Liver (tissue), 3 donors: ENCODE data around the gene TFB2M.

Experiments used
- ATF3 ChIP-seq: IDR thresholded peaks from 2 replicates; pipeline ENCODE4 v1.6.1; 2016; ENCODE audit warnings: antibody characterized with exemption
- EGR1 ChIP-seq, 2 donors: IDR thresholded peaks; 2 replicates each; pipeline ENCODE4 v1.6.1; 2016 to 2018; ENCODE audit warnings: antibody characterized with exemption in 2 of 2, low read depth in 2 of 2
- FOXA1 ChIP-seq: IDR thresholded peaks from 2 replicates; pipeline ENCODE4 v1.6.1; 2016; ENCODE audit warnings: antibody characterized with exemption
- GABPA ChIP-seq, 2 donors: IDR thresholded peaks in 1 of 2; conservative IDR thresholded peaks in 1 of 2; 2 replicates each; pipeline ENCODE4 v1.6.1; 2016; ENCODE audit warnings: antibody characterized with exemption in 2 of 2, mild to moderate bottlenecking in 1 of 2, moderate library complexity in 1 of 2
- JUND ChIP-seq, 2 donors: IDR thresholded peaks; 2 replicates each; pipeline ENCODE4 v1.6.1; 2016; ENCODE audit warnings: antibody characterized with exemption in 2 of 2
- RAD21 ChIP-seq, 2 donors: IDR thresholded peaks; 2 replicates each; pipeline ENCODE4 v1.6.1; 2016; ENCODE audit warnings: antibody characterized with exemption in 2 of 2, mild to moderate bottlenecking in 2 of 2
- REST ChIP-seq: IDR thresholded peaks from 2 replicates; pipeline ENCODE4 v1.6.1; 2016; ENCODE audit warnings: antibody characterized with exemption, mild to moderate bottlenecking
- RXRA ChIP-seq, 2 donors: IDR thresholded peaks; 2 replicates each; pipeline ENCODE4 v1.6.1; 2017 to 2018; ENCODE audit warnings: antibody characterized with exemption in 2 of 2, mild to moderate bottlenecking in 1 of 2
- TAF1 ChIP-seq: conservative IDR thresholded peaks from 2 replicates; pipeline ENCODE4 v1.6.1; 2016; ENCODE audit warnings: antibody characterized with exemption, mild to moderate bottlenecking
- YY1 ChIP-seq: IDR thresholded peaks from 2 replicates; pipeline ENCODE4 v1.6.1; 2016; ENCODE audit warnings: antibody characterized with exemption, mild to moderate bottlenecking
- TF ChIP-seq, protein P1 (sequence below): fragments of 150-350 bp; IDR thresholded peaks from 2 replicates; pipeline ENCODE4 v1.5.1; 2017; ENCODE audit warnings: improper control_type of control experiment, low read depth, low read length; ENCODE audit not compliant: missing input control
- TF ChIP-seq, protein P2 (sequence below): IDR thresholded peaks from 2 replicates; pipeline ENCODE4 v1.6.1; 2016; ENCODE audit warnings: antibody characterized with exemption
- donor health status: healthy.
- donor health status: healthy.

- TF ChIP-seq, protein P1, sequence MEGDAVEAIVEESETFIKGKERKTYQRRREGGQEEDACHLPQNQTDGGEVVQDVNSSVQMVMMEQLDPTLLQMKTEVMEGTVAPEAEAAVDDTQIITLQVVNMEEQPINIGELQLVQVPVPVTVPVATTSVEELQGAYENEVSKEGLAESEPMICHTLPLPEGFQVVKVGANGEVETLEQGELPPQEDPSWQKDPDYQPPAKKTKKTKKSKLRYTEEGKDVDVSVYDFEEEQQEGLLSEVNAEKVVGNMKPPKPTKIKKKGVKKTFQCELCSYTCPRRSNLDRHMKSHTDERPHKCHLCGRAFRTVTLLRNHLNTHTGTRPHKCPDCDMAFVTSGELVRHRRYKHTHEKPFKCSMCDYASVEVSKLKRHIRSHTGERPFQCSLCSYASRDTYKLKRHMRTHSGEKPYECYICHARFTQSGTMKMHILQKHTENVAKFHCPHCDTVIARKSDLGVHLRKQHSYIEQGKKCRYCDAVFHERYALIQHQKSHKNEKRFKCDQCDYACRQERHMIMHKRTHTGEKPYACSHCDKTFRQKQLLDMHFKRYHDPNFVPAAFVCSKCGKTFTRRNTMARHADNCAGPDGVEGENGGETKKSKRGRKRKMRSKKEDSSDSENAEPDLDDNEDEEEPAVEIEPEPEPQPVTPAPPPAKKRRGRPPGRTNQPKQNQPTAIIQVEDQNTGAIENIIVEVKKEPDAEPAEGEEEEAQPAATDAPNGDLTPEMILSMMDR: no peak
- TF ChIP-seq TAF1 (no peak), RAD21 (IDR thresholded peaks at IDR 0.05) (no peak), GABPA (IDR thresholded peaks at IDR 0.05 in 1 of 2, conservative IDR thresholded peaks at IDR 0.05 in 1 of 2) (no peak), REST (no peak), ATF3 (no peak), FOXA1 (no peak), JUND (IDR thresholded peaks at IDR 0.05) (no peak), RXRA (IDR thresholded peaks at IDR 0.05) (no peak), YY1 (no peak), EGR1 (IDR thresholded peaks at IDR 0.05; ENCODE audit: low read depth in 2 of 2) (no peak)
- TF ChIP-seq, protein P2, sequence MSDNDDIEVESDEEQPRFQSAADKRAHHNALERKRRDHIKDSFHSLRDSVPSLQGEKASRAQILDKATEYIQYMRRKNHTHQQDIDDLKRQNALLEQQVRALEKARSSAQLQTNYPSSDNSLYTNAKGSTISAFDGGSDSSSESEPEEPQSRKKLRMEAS: no peak
Measured at GRCh38 chr1:246567646-246568235, 1.7 kb upstream of the TFB2M start.
